GM21529 (cell line): ENCODE data around the gene ARPC2.
A peak's percentile ranks its signal among the peaks of the same experiment; 100 is the strongest.
"Not testable (repeated sequence)": the region's sequence is repeated elsewhere in the genome, so short reads cannot be mapped to it uniquely, and the experiment has no call there.

Experiments used
- ATAC-seq: cut with Tn5 transposase; IDR thresholded peaks from one replicate; pipeline ENCODE4 v1.9.1; 2021; ENCODE audit not compliant: unreplicated experiment

ARPC2 gene

GRCh38 chr2:218216674-218217359 lies at the start of gene ARPC2:
Gene ARPC2 (plus strand): TSS chr2:218217189. CDS start chr2:218217471, 282 bp downstream.
- peak; percentile 64 for ATAC-seq

- no peak for ATAC-seq
These were observed 49.0 kb upstream of the ARPC2 start for GRCh38 chr2:218168016-218168415.

GRCh38 chr2:218168635-218169462 lies 48.1 kb upstream of the ARPC2 start:
- no peak for ATAC-seq

- ATAC-seq, result no peak
These were observed 47.0 kb upstream of the ARPC2 start for GRCh38 chr2:218169757-218170546.

GRCh38 chr2:218171744-218172143 lies 45.2 kb upstream of the ARPC2 start:
- not testable (repeated sequence) for ATAC-seq

GRCh38 chr2:218172845-218173244 lies 44.1 kb upstream of the ARPC2 start:
- ATAC-seq, result no peak

GRCh38 chr2:218179782-218180181 lies 37.2 kb upstream of the ARPC2 start:
- no peak for ATAC-seq

- ATAC-seq, result no peak
These were observed 36.4 kb upstream of the ARPC2 start for GRCh38 chr2:218180467-218181114.

- ATAC-seq, result no peak
These were observed 32.7 kb upstream of the ARPC2 start for GRCh38 chr2:218184331-218184730.

GRCh38 chr2:218186355-218186766 lies 30.6 kb upstream of the ARPC2 start:
- ATAC-seq, result peak; percentile 79

GRCh38 chr2:218186876-218187275 lies 30.1 kb upstream of the ARPC2 start:
- ATAC-seq, result no peak

- no peak for ATAC-seq
These were observed 29.5 kb upstream of the ARPC2 start for GRCh38 chr2:218187296-218188015.

- no peak for ATAC-seq
These were observed 28.5 kb upstream of the ARPC2 start for GRCh38 chr2:218188528-218188927.

GRCh38 chr2:218192902-218193430 lies 24.0 kb upstream of the ARPC2 start:
- no peak for ATAC-seq

GRCh38 chr2:218193701-218194100 lies 23.3 kb upstream of the ARPC2 start:
- no peak for ATAC-seq

- ATAC-seq, result no peak
These were observed 22.1 kb upstream of the ARPC2 start for GRCh38 chr2:218194880-218195279.

GRCh38 chr2:218196974-218197373 lies 20.0 kb upstream of the ARPC2 start:
- no peak for ATAC-seq

GRCh38 chr2:218202266-218202665 lies 14.7 kb upstream of the ARPC2 start:
- no peak for ATAC-seq

GRCh38 chr2:218209078-218209477 lies 7.9 kb upstream of the ARPC2 start:
- ATAC-seq, result no peak

- no peak for ATAC-seq
These were observed 2.9 kb upstream of the ARPC2 start for GRCh38 chr2:218214116-218214515.
